Upper lobe of right lung (tissue), 1 donor: ENCODE results near the gene MYO7B. TPM values are rescaled to one million over a fixed set of nuclear protein-coding genes. Genes with fewer than 3 reads are reported as not detected.
A peak's percentile ranks its signal among the peaks of the same experiment; 100 is the strongest.

Source experiments
- ATAC-seq: fragments of 200-7000 bp; cut with Tn5 transposase; one replicate; pipeline ENCODE4 v1.9.1; 2020; ENCODE audit warnings: mild to moderate bottlenecking, moderate library complexity
- DNase-seq: peaks from one replicate; pipeline ENCODE4 v3.0.0-alpha.2; 2020
- H3K27ac ChIP-seq: fragments of 200-600 bp; one replicate; pipeline ENCODE4 v1.8.0; 2022
- H3K27me3 ChIP-seq: fragments of 200-600 bp; one replicate; pipeline ENCODE4 v1.8.0; 2022; ENCODE audit warnings: mild to moderate bottlenecking
- H3K36me3 ChIP-seq: fragments of 200-600 bp; one replicate; pipeline ENCODE4 v1.8.0; 2022
- H3K4me1 ChIP-seq: fragments of 200-600 bp; one replicate; pipeline ENCODE4 v1.8.0; 2022
- H3K4me3 ChIP-seq: fragments of 200-600 bp; one replicate; pipeline ENCODE4 v1.8.0; 2022; ENCODE audit warnings: mild to moderate bottlenecking
- H3K9me3 ChIP-seq: fragments of 200-600 bp; one replicate; pipeline ENCODE4 v1.8.0; 2022
- CTCF ChIP-seq: fragments of 200-600 bp; IDR thresholded peaks from one replicate; pipeline ENCODE4 v1.8.0; 2022; ENCODE audit warnings: antibody characterized with exemption
- intact Hi-C: fragments of 100-400 bp; cut with DNase I; formaldehyde crosslinking; loops from one replicate; pipeline ENCODE4 v1.11.0; 2022
- total RNA-seq: library from RNA; stranded (reverse); fragmentation: NEBNext Ultra II Directional; extraction: Animal tissue kit (Norgen Biotek cat#: 25700); gene quantifications from one replicate; pipeline ENCODE4 v1.2.1, GENCODE V29; 2021
- donor health status: DM: no; HTN: yes; CAD: no; lungs with severe emphysema.

MYO7B gene
- total RNA-seq, 1 donor from 2014 or later: 2.2 TPM

- H3K4me1 ChIP-seq: peaks cover 11% of the 10 kb centered on the region
- intact Hi-C loops: no loop called here
- DNase-seq: no peak
- H3K36me3 ChIP-seq: no peaks in the 10 kb centered on the region
- H3K9me3 ChIP-seq: no peaks in the 10 kb centered on the region
- TF ChIP-seq CTCF: no peak
- H3K4me3 ChIP-seq: no peak overlapping the region
- no peaks in the 10 kb centered on the region for H3K27me3 ChIP-seq
- H3K27ac ChIP-seq: peak overlapping the region; percentile 4
- no peak for ATAC-seq
Observed at GRCh38 chr2:127652786-127653357, 117.4 kb downstream of the MYO7B start.

GRCh38 chr2:127653421-127654083, 118.1 kb downstream of the MYO7B start:
- Histone ChIP-seq H3K36me3 (no peaks in the 10 kb centered on the region), H3K4me3 (no peak overlapping the region), H3K4me1 (peaks cover 11% of the 10 kb centered on the region), H3K27ac (peak overlapping the region; percentile 4), H3K27me3 (no peaks in the 10 kb centered on the region), H3K9me3 (no peaks in the 10 kb centered on the region)
- intact Hi-C loops: no loop called here
- TF ChIP-seq CTCF: no peak
- no peak for ATAC-seq
- no peak for DNase-seq

GRCh38 chr2:127654084-127654837, 118.8 kb downstream of the MYO7B start:
- DNase-seq: no peak
- no peaks in the 10 kb centered on the region for H3K9me3 ChIP-seq
- ATAC-seq: no peak
- TF ChIP-seq CTCF: no peak
- H3K36me3 ChIP-seq: no peaks in the 10 kb centered on the region
- intact Hi-C loops: no loop called here
- H3K4me1 ChIP-seq: peaks cover 9% of the 10 kb centered on the region
- no peak overlapping the region for H3K27ac ChIP-seq
- H3K27me3 ChIP-seq: no peaks in the 10 kb centered on the region
- no peak overlapping the region for H3K4me3 ChIP-seq

- no peak overlapping the region for H3K27ac ChIP-seq
- intact Hi-C loops: no loop called here
Observed at GRCh38 chr2:127654838-127655175, 119.3 kb downstream of the MYO7B start.

More at GRCh38 chr2:127654838-127655175, 119.3 kb downstream of the MYO7B start:
- Histone ChIP-seq H3K4me1 (peaks cover 5% of the 10 kb centered on the region), H3K4me3 (no peak overlapping the region), H3K9me3 (no peaks in the 10 kb centered on the region), H3K27me3 (no peaks in the 10 kb centered on the region), H3K36me3 (no peaks in the 10 kb centered on the region)
- DNase-seq (no peak), ATAC-seq (no peak)
- TF ChIP-seq CTCF: no peak
